ENCODE results near the gene GNG13.

The GNG13 gene

GRCh38 chr16:830871-831570, 30.5 kb upstream of the GNG13 start:
- Histone ChIP-seq H3K9ac (ENCODE audit: low read depth, low read length) (no peak overlapping the region), H3K4me1 (ENCODE audit: insufficient read depth, low read length) (no peaks in the 10 kb centered on the region), H3K9me3 (ENCODE audit: insufficient read depth, low read depth, low read length) (peaks cover 6% of the 10 kb centered on the region), H3K36me3 (ENCODE audit: insufficient read depth, low read length) (no peaks in the 10 kb centered on the region), H3K4me3 (ENCODE audit: low read length) (no peak overlapping the region), H3K27me3 (ENCODE audit: insufficient read depth, low read length) (no peaks in the 10 kb centered on the region), H3K27ac (ENCODE audit: low read depth, low read length) (no peak overlapping the region)
- 89% methylated on average over 24 of the region's 24 CpGs for WGBS

GRCh38 chr16:830107-830870, 29.8 kb upstream of the GNG13 start:
- Histone ChIP-seq H3K4me3 (ENCODE audit: low read length) (no peak overlapping the region), H3K36me3 (ENCODE audit: insufficient read depth, low read length) (no peaks in the 10 kb centered on the region), H3K27ac (ENCODE audit: low read depth, low read length) (no peak overlapping the region), H3K9me3 (ENCODE audit: insufficient read depth, low read depth, low read length) (no peaks in the 10 kb centered on the region), H3K27me3 (ENCODE audit: insufficient read depth, low read length) (no peaks in the 10 kb centered on the region), H3K9ac (ENCODE audit: low read depth, low read length) (no peak overlapping the region), H3K4me1 (ENCODE audit: insufficient read depth, low read length) (no peaks in the 10 kb centered on the region)
- WGBS, result 94% methylated on average over 43 of the region's 43 CpGs

GRCh38 chr16:828891-829290, 28.4 kb upstream of the GNG13 start:
- Histone ChIP-seq H3K36me3 (ENCODE audit: insufficient read depth, low read length) (no peaks in the 10 kb centered on the region), H3K27ac (ENCODE audit: low read depth, low read length) (no peak overlapping the region), H3K9me3 (ENCODE audit: insufficient read depth, low read depth, low read length) (no peaks in the 10 kb centered on the region), H3K4me1 (ENCODE audit: insufficient read depth, low read length) (no peaks in the 10 kb centered on the region), H3K4me3 (ENCODE audit: low read length) (no peak overlapping the region), H3K9ac (ENCODE audit: low read depth, low read length) (no peak overlapping the region), H3K27me3 (ENCODE audit: insufficient read depth, low read length) (no peaks in the 10 kb centered on the region)
- 94% methylated on average over 17 of the region's 17 CpGs for WGBS

- WGBS, result 95% methylated on average over 24 of the region's 24 CpGs
Observed at GRCh38 chr16:827513-827912, 27.0 kb upstream of the GNG13 start.

GRCh38 chr16:825341-826061, 25.0 kb upstream of the GNG13 start:
- Histone ChIP-seq H3K4me3 (ENCODE audit: low read length) (no peak overlapping the region), H3K9ac (ENCODE audit: low read depth, low read length) (no peak overlapping the region), H3K27ac (ENCODE audit: low read depth, low read length) (no peak overlapping the region), H3K9me3 (ENCODE audit: insufficient read depth, low read depth, low read length) (no peaks in the 10 kb centered on the region), H3K27me3 (ENCODE audit: insufficient read depth, low read length) (0 out of 2 replicates have a peak, but pooled peaks cover 3% of the 10 kb centered on the region), H3K4me1 (ENCODE audit: insufficient read depth, low read length) (no peaks in the 10 kb centered on the region), H3K36me3 (ENCODE audit: insufficient read depth, low read length) (no peaks in the 10 kb centered on the region)
- 90% methylated on average over 36 of the region's 36 CpGs for WGBS

More at GRCh38 chr16:827513-827912, 27.0 kb upstream of the GNG13 start:
- no peak overlapping the region for H3K27ac ChIP-seq (ENCODE audit: low read depth, low read length)
- H3K9me3 ChIP-seq (ENCODE audit: insufficient read depth, low read depth, low read length), result no peaks in the 10 kb centered on the region
- no peaks in the 10 kb centered on the region for H3K4me1 ChIP-seq (ENCODE audit: insufficient read depth, low read length)
- no peak overlapping the region for H3K4me3 ChIP-seq (ENCODE audit: low read length)
- no peak overlapping the region; the same call in 1 of the 2 replicates for H3K9ac ChIP-seq (ENCODE audit: low read depth, low read length)
- no peaks in the 10 kb centered on the region for H3K27me3 ChIP-seq (ENCODE audit: insufficient read depth, low read length)
- H3K36me3 ChIP-seq (ENCODE audit: insufficient read depth, low read length), result no peaks in the 10 kb centered on the region

GRCh38 chr16:824601-825000, 24.1 kb upstream of the GNG13 start:
- WGBS, result 96% methylated on average over 25 of the region's 25 CpGs
- Histone ChIP-seq H3K4me1 (ENCODE audit: insufficient read depth, low read length) (no peaks in the 10 kb centered on the region), H3K27me3 (ENCODE audit: insufficient read depth, low read length) (peaks cover 6% of the 10 kb centered on the region; the same call in 1 of the 2 replicates)

GRCh38 chr16:824194-824593, 23.7 kb upstream of the GNG13 start:
- Histone ChIP-seq H3K4me1 (ENCODE audit: insufficient read depth, low read length) (no peaks in the 10 kb centered on the region), H3K9ac (ENCODE audit: low read depth, low read length) (no peak overlapping the region), H3K27ac (ENCODE audit: low read depth, low read length) (no peak overlapping the region), H3K27me3 (ENCODE audit: insufficient read depth, low read length) (peaks cover 10% of the 10 kb centered on the region; the same call in 1 of the 2 replicates), H3K4me3 (ENCODE audit: low read length) (no peak overlapping the region), H3K36me3 (ENCODE audit: insufficient read depth, low read length) (no peaks in the 10 kb centered on the region), H3K9me3 (ENCODE audit: insufficient read depth, low read depth, low read length) (no peaks in the 10 kb centered on the region)
- 93% methylated on average over 22 of the region's 22 CpGs for WGBS

More at GRCh38 chr16:824601-825000, 24.1 kb upstream of the GNG13 start:
- Histone ChIP-seq H3K9ac (ENCODE audit: low read depth, low read length) (no peak overlapping the region), H3K9me3 (ENCODE audit: insufficient read depth, low read depth, low read length) (no peaks in the 10 kb centered on the region), H3K27ac (ENCODE audit: low read depth, low read length) (no peak overlapping the region), H3K4me3 (ENCODE audit: low read length) (no peak overlapping the region), H3K36me3 (ENCODE audit: insufficient read depth, low read length) (no peaks in the 10 kb centered on the region)

- 95% methylated on average over 9 of the region's 9 CpGs for WGBS
- H3K4me3 ChIP-seq (ENCODE audit: low read length), result no peak overlapping the region
- H3K27ac ChIP-seq (ENCODE audit: low read depth, low read length), result no peak overlapping the region
- H3K36me3 ChIP-seq (ENCODE audit: insufficient read depth, low read length), result no peaks in the 10 kb centered on the region
- no peak overlapping the region for H3K9ac ChIP-seq (ENCODE audit: low read depth, low read length)
- H3K9me3 ChIP-seq (ENCODE audit: insufficient read depth, low read depth, low read length), result no peaks in the 10 kb centered on the region
- H3K4me1 ChIP-seq (ENCODE audit: insufficient read depth, low read length), result no peaks in the 10 kb centered on the region
- H3K27me3 ChIP-seq (ENCODE audit: insufficient read depth, low read length), result peaks cover 15% of the 10 kb centered on the region; the same call in 1 of the 2 replicates
Observed at GRCh38 chr16:822909-823297, 22.4 kb upstream of the GNG13 start.

- H3K4me3 ChIP-seq (ENCODE audit: low read length), result no peak overlapping the region
- no peak overlapping the region for H3K9ac ChIP-seq (ENCODE audit: low read depth, low read length)
- peaks cover 15% of the 10 kb centered on the region; the same call in 1 of the 2 replicates for H3K27me3 ChIP-seq (ENCODE audit: insufficient read depth, low read length)
- no peaks in the 10 kb centered on the region for H3K36me3 ChIP-seq (ENCODE audit: insufficient read depth, low read length)
- no peaks in the 10 kb centered on the region for H3K4me1 ChIP-seq (ENCODE audit: insufficient read depth, low read length)
- H3K9me3 ChIP-seq (ENCODE audit: insufficient read depth, low read depth, low read length), result no peaks in the 10 kb centered on the region
- WGBS, result 94% methylated on average over 21 of the region's 21 CpGs
- H3K27ac ChIP-seq (ENCODE audit: low read depth, low read length), result no peak overlapping the region
Observed at GRCh38 chr16:822174-822908, 21.8 kb upstream of the GNG13 start.

- H3K9me3 ChIP-seq (ENCODE audit: insufficient read depth, low read depth, low read length), result no peaks in the 10 kb centered on the region
- 78% methylated on average over 13 of the region's 13 CpGs for WGBS
- H3K9ac ChIP-seq (ENCODE audit: low read depth, low read length), result no peak overlapping the region
- H3K4me1 ChIP-seq (ENCODE audit: insufficient read depth, low read length), result no peaks in the 10 kb centered on the region
- H3K4me3 ChIP-seq (ENCODE audit: low read length), result no peak overlapping the region
- no peaks in the 10 kb centered on the region for H3K36me3 ChIP-seq (ENCODE audit: insufficient read depth, low read length)
- H3K27ac ChIP-seq (ENCODE audit: low read depth, low read length), result no peak overlapping the region
- H3K27me3 ChIP-seq (ENCODE audit: insufficient read depth, low read length), result peaks cover 15% of the 10 kb centered on the region; the same call in 1 of the 2 replicates
Observed at GRCh38 chr16:821751-822150, 21.2 kb upstream of the GNG13 start.

All from HUES64 (cell line).